Measurements from ENCODE around the gene PIK3CB.

PIK3CB gene

GRCh38 chr3:138717348-138717747, 117.4 kb downstream of the PIK3CB start:
- H3K4me3 ChIP-seq (ENCODE audit: low read depth, low read length): no peak overlapping the region
- DNase-seq (ENCODE audit: low read depth): peak; percentile 7
- TF ChIP-seq CTCF (IDR thresholded peaks at IDR 0.05; ENCODE audit: low read depth, low read length, missing control alignments): no peak

GRCh38 chr3:138712086-138712485, 122.6 kb downstream of the PIK3CB start:
- no peak for TF ChIP-seq CTCF (IDR thresholded peaks at IDR 0.05; ENCODE audit: low read depth, low read length, missing control alignments)
- H3K4me3 ChIP-seq (ENCODE audit: low read depth, low read length): no peak overlapping the region
- no peak for DNase-seq (ENCODE audit: low read depth)

GRCh38 chr3:138705675-138706074, 129.1 kb downstream of the PIK3CB start:
- DNase-seq (ENCODE audit: low read depth): no peak
- TF ChIP-seq CTCF (IDR thresholded peaks at IDR 0.05; ENCODE audit: low read depth, low read length, missing control alignments): no peak
- H3K4me3 ChIP-seq (ENCODE audit: low read depth, low read length): no peak overlapping the region

GRCh38 chr3:138696666-138697370, 137.9 kb downstream of the PIK3CB start:
- no peak for TF ChIP-seq CTCF (IDR thresholded peaks at IDR 0.05; ENCODE audit: low read depth, low read length, missing control alignments)
- no peak for DNase-seq (ENCODE audit: low read depth)
- H3K4me3 ChIP-seq (ENCODE audit: low read depth, low read length): no peak overlapping the region

GRCh38 chr3:138694287-138695007, 140.3 kb downstream of the PIK3CB start:
- no peak for DNase-seq (ENCODE audit: low read depth)
- H3K4me3 ChIP-seq (ENCODE audit: low read depth, low read length): no peak overlapping the region
- TF ChIP-seq CTCF (IDR thresholded peaks at IDR 0.05; ENCODE audit: low read depth, low read length, missing control alignments): no peak

- no peak for TF ChIP-seq CTCF (IDR thresholded peaks at IDR 0.05; ENCODE audit: low read depth, low read length, missing control alignments)
- DNase-seq (ENCODE audit: low read depth): no peak
- no peak overlapping the region for H3K4me3 ChIP-seq (ENCODE audit: low read depth, low read length)
Measured at GRCh38 chr3:138692152-138692551, 142.6 kb downstream of the PIK3CB start.
